OCI-M2 (cell line): ENCODE data around the gene SYK.
"Not testable (repeated sequence)": the region's sequence is repeated elsewhere in the genome, so short reads cannot be mapped to it uniquely, and the experiment has no call there.

Experiments
- DNase-seq: peaks from one replicate; lab custom pipeline; 2025; ENCODE audit not compliant: unreplicated experiment; lab: John Stamatoyannopoulos, UW

Gene SYK

DNA sequence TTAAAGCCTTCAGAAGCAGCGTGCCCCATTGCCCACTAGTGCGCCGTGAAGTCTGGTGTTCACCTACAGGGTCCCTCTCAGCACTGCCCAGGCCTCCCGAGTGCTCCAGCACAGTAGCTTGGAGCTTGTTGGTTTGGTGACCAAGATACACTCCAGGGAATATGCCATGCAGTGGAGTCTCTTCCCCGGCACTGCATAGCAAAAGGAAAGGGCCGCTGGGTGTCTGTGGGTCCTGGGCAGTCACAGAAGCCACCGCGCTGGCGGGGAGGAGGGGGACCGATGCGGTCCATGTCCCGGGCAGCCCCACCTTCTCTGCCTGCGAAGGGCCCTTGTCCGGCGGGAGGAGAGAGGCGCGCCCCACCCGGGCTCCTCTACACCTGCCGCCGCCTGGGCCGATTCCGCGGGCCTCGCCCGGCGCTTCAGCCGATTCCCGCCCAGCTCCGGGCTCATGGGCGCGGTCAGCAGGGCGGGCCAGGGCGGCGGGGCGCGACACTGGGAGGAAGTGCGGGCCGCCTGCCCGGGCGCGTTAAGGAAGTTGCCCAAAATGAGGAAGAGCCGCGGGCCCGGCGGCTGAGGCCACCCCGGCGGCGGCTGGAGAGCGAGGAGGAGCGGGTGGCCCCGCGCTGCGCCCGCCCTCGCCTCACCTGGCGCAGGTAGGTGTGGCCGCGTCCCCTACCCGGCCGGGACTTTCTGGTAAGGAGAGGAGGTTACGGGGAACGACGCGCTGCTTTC lies at the start of gene SYK:
TSS of gene SYK (plus strand) at position 579 of the 732 bp plus-strand sequence. CDS start 42,080 bp downstream, outside the sequence.
- no peak for DNase-seq

DNA sequence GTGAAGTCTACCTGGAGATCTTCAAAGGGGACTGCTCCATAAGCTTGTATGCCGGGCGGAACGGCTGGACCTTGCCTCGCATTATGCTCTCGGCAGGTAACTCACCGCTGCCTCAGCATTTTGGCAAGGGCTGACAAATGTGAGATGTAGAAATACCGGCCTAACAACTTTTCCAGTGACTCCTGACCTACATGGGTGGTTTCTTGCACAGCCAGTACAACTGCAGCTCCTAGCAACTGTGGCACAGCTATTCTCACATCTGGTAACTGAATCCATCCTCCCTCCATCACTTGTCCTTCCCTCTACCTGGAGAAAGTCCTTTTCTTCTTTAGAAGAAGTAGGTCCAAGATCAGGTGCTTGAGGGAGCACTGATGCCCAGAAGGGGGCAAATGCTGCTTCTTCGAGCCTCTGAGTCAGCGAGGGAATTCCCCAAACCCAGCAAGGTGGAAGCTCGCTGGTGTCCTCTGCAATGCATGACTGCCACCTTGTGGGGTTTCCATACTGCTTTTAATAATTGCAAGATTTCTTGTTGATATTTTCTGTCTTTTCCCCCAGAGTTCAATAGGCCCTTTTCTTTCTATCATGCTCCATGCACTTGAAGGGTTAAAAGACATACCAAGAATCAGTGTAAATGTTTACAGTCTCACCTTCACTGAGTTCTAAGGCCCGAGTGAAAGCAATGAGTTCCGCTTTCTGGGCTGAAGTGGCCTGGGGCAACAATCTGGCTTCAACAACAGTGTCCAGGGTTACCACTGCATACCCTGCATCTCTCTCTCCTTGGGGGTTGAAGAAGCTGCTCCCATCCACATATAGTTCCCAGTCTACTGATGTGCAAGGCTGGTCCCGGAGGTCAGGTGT lies 45.9 kb upstream of the SYK start:
- not testable (repeated sequence) for DNase-seq

DNA sequence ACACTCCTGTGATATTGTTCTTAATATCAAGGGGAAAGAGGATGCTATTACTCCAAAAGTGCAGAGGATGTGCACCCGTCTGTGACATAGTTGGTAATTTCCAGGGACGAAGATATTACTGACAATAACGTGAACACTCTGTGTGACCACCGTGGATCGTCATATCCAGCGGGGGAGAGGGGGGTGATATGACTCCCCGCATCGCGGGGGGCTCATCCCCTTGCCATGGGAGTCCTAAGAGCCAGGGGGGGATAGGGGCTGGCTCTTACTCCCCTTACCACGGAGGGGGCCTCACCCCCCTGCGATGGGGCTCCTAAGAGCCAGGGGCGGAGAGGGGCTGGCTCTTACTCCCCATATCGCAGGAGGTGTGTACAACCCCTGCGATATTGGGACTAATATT lies 41.0 kb upstream of the SYK start:
- not testable (repeated sequence) for DNase-seq

DNA sequence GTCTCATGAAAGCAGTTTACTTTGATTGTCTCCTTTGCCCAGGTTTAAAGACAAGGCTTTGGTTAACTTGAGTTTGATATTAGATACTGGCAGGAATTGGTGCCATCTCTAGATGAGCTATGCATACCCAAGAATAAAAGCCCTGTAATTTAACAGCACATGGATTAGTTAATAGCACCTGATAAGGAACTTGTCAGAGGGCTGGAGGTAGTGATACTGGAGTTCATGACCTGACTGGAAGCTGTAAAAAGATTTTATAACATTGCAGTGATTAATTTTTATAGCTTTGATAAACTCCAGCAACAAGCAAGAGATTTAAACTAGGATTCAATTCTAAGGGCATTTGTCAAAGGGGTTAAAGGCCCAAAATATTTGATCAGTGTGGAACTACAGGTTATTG lies 34.9 kb upstream of the SYK start:
- DNase-seq = no peak

DNA sequence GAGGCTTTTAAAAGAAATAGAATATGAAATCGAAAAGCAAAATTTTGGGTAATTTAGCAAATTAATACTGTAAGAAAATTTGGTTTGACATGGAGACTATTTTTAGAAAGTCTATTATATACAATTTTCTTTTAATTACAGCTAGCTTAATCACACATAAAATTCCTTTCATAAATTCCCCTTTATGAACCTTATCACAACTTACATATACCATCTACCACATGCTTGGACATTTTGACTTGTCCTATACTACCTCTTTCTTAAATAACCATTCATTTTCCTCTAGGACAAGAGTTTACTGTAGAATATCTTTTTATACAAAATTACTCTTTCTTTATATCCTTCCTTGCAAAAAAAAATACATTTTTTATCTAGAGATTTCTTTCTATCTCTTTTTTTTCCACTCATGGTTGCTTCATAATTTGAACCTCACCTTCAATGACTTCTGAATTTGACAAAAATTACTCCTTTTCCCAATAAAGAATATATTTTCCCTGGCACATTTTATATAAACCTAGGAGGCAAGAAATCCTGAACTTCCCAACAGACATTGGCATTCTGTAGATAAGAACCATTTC lies 34.0 kb upstream of the SYK start:
- DNase-seq = no peak

DNA sequence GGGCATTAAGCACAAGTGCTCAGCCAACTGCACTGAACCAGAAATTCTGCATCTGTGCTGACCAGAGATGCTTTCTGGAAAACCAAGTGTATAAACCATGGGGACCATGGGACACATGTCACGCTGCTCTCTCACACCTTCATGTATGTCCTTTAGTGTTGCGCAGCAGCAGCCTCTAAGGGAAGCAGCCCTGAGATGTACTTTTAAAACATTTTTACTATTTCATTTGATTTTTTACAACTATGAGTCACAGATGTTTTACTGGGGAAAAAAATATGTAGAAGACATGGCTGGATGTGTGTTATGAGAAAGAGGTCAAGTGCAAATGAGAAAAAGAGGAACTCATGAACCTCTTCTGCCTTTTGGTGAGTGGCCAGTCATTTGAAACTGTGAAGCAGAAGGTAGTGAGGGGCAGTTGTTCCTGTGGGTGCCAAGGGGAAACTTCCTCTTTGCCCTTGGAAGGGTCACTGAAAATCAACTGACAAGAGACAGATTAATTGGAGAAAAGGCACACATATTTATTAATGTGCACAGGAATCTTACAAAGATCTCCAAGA lies 31.4 kb upstream of the SYK start:
- no peak for DNase-seq

DNA sequence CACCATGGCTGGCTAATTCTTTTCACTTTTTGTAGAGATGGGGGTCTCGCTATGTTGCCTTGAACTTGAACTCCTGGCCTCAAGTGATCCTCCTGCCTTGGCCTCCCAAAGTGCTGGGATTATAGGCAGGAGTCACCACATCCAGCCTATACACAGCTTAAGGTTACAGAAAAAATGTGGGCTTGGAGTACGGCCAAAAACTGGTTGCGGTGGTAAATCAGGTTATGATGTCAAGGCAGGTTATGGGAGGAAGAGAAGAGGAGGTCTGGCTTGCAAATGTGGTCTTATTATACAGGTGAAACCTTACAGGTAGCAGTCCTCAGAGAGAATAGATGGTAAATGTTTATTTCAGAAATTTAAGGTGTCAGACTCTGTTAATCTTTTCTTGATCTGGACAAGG lies 30.7 kb upstream of the SYK start:
- no peak for DNase-seq

DNA sequence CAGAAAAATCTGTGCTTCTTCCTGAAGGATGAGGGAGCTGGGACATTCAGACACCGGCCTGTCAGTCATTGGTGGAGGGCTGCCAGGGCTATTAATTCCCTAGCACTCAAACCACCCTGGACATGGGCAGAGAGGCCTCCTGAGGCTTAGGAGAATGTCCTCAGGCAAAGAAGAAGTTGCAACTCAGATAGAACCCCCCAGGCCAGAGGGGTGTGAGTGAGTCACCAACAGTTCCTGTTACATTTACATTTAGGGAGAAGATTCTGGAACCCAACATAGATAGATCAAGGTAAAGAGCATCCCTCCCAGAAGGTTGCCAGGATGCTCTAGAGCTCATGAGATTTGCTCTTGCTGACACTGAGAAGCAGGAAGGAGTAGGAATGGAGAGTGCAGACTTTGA lies 29.2 kb upstream of the SYK start:
- DNase-seq = no peak

DNA sequence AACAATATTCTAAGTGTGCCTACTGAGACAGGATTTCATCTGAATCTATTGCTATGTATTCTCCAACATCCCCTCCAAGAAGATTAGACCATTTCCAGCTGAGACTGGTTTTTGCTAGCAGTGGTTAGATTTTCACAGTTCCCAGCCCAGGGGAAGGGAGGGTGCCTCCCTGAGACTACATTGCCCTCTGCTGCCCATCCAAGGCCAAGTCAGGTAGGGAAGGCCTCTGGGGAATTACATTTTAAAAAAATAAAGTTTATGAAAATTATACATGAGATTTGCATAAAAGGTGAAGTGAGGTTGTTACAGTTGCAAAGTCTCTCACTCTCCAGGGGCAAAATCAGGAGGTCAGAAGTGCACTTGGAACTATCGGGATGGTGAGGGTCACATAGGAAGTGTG lies 28.0 kb upstream of the SYK start:
- no peak for DNase-seq

DNA sequence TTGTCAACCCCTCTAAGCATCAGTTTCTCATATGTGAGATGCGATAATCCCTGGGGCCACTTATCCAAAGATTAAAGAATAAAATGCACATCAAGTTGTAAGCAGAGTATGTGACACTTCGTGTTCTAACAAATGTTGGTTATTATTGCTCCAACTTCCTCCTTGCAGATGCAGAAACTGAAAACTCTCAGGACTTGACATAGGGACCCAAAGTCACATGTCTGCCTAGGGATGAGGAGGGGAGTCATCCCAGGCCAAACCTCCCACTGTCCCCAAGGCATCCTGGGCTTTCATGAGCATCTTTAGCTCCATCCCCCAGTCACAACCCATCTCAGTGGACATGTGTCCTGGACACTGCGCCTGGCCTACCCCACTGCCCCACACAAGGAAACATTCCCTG lies 27.5 kb upstream of the SYK start:
- no peak for DNase-seq

DNA sequence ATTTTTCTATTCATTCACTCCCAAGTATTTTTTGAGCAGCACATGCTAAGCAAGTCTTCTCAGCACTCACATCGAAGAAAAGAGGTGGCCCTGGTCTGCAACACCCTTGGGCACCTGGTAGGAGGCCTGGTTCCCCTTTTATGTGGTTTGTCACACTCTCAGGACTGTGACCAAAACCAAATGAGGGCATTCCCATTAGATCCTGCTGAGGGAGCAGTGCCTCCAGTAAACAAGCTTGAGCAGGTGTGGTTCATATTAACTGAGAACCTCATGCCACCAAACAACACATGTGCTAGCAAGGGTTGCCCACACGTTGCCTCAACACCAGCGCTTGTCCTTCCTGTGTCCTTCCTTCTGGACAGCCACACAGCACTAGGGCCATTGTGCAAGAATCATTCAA lies 26.9 kb upstream of the SYK start:
- no peak for DNase-seq

DNA sequence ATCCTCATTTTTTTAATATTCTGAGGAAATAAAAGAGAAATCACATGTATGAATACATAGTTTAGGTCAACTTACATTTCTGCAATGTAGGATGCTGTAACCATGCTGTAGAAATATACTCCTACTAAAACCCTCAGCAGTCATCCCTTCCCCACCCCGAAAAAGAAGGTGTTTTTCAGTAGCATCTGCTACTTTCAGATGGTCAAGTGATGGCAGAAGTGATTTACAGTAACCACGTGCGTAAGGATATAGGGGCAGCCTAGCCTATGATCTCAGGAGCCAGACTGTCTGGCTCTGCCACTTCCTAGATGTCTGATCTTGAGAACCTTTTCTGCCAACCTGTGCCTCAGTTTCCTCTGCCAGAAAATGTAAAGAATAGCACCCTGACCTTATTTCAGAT lies 26.0 kb upstream of the SYK start:
- no peak for DNase-seq

DNA sequence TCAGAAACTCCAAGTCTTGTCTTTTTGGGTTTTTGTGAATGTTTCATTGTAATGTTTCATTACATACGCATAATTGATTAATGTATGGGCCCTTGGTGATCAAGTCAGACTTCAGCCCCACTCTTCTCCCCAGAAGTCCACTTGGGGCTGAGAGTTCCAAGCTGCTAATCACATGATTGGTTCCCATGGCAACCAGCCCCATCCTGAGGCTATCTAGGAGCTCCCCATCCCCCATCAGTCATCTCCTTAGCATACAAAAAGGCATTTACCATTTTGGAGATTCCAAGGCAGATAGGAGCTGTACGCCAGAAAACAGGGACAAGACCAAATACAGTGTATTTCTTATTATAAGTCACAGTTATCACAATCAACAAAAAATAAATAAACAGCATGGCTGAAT lies 22.9 kb upstream of the SYK start:
- no peak for DNase-seq

DNA sequence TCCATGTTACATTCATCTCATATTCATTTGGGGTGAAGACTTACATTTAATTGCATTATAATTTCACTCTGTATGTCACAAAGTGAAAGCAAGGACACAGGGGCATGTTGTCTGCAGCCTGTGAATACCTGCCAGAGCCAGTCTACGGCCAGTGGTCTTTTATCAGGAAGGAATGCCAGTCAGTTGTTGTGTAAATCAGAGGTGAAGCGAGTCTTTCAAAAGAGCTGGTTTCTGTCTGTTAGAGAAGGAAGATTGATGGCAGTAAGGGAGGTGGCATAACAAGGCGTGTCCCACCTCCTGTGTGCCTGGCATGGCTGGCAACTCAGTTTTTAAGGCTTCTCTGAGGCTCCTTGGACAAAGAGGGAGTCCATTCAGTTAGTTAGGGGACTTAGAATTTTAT lies 18.1 kb upstream of the SYK start:
- no peak for DNase-seq

DNA sequence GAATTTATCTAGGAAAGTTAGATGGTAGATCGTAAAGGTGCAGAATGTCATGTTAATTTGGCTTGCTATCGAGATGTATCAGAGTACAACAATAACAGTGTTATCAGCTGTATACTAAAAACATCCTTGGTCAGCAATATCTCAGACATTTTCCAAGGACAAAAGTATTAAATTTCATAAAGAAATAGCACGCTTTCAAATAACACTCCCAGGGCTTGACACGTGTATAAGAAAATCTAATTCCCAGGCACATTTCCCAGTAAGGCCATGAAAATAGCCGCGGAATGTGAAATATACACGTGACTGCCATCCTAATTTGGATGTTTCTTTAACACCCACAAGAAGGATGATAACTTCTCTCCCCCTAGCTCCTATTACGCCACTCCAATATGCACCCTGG lies 17.7 kb upstream of the SYK start:
- DNase-seq = no peak

DNA sequence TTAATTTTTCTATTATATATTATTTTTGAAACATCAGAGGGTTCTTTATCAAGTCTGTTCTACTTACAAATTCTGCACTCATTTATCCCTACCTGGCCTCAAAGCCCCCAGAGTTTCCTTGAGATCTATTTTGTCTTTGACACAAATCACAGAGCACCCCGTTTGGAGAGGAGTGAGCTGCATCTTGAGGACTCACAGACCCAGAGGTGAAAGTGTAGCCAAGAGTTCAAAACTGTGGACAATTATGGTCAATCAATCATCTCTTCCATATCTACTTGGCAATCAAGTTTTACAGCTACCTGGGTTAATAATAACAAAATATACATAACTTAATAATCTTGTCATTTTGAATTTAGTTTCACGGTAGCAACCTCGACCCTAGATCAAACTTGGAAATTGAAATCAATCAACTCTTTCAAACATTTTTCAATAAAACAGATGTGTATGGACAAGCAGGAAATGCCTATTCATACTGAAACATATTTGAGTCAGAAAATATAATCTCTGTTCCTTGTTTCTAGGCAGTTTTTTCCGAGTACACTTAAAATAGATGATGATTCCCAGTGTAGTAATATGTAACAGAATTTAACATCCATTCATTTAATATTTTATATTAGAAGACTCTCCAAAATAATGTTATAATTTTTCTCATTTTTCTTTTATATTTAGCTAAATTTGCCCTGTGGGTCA lies 13.7 kb upstream of the SYK start:
- DNase-seq = no peak

DNA sequence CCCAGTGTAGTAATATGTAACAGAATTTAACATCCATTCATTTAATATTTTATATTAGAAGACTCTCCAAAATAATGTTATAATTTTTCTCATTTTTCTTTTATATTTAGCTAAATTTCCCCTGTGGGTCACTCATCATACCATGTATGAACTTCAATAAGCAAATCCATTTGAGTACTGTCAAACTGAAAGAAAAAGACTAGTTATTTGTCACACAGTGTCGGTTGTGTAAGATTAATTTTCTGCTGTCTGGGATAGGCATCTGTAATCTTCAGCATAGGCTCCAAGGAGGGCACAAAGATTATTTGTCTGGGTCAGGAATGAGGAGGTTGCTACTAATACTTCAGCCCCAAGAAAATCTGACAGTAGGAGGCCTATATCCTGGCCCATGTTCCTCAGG lies 13.1 kb upstream of the SYK start:
- DNase-seq = not testable (repeated sequence)

DNA sequence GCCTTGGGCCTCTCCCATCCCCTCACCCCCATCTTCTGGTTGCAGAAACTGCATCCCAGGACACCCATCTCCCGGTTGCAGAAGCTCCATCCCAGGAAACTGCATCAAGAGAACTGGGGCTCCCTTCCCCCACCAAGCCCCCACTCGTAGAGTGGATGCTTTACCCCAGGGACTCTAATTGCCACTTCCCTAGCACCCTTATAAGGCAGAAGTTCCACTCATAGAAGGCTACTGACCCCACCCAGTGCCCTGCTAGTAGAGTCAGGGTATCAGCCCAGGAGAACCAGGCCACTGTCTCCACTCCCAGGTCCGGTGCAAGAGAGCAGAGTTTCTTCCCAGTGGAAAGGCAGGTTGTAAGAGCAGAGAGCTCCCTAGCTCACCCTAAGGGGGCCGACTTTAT lies 12.2 kb upstream of the SYK start:
- no peak for DNase-seq

DNA sequence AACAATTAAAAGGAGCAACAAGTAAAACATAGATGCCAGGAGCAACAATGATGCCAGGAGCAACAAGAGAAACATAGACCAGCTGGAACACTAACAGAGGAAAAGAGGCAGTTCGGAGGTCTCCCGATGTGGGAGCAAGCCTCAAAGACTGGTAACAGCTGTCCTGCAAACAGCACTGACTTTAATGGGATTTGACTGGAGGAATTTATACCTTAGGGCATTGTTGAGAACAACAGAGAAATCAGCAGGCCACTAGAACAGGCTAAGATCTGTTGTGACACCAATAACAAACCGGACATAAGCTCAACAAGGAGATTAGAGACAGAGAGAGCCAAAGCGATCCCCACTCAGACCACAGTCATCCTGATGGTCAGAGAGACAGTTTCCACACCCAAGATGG lies 11.8 kb upstream of the SYK start:
- DNase-seq = no peak

DNA sequence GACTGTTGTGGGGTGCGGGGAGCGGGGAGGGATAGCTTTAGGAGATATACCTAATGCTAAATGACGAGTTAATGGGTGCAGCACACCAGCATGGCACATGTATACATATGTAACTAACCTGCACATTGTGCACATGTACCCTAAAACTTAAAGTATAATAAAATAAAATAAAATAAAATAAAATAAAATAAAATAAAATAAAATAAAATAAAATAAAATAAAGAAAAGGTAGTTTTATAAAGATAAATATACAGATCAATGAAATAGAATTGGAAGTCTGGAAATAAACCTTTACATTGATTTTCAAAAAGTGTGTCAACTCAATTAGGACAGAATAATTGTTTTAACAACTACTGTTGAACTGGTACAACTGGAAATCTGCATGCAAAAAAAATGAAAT lies 8.6 kb upstream of the SYK start:
- DNase-seq = not testable (repeated sequence)

DNA sequence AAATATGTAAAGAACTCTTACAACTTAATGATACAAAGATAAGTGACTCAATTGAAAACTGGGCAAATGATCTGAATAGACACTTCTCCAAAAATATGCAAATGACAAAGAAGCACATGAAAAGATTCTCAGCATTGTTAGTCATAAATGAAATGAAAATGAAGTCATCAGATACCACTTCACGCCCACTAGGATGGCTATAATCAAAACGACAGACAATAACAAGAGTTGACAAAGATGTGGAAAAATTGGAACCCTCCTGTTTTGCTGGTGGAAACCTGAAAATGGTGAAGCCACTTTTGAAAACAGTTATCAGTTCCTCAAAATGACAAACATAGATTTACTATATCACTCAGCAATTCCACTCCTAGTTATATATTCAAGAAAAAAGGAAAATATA lies 7.9 kb upstream of the SYK start:
- DNase-seq = no peak
